ENCODE results near the gene FKBP9.
"Not testable (repeated sequence)": the region's sequence is repeated elsewhere in the genome, so short reads cannot be mapped to it uniquely, and the experiment has no call there.

Gene FKBP9

GRCh38 chr7:32957326-32958045, at the start of gene FKBP9:
TSS of gene FKBP9 (plus strand) at chr7:32957440. CDS start at chr7:32957574, 134 bp downstream.
- DNase-seq (ENCODE audit: low spot score): no peak

- no peak for DNase-seq (ENCODE audit: low spot score)
These were observed 47.0 kb upstream of the FKBP9 start for GRCh38 chr7:32910195-32910594.

GRCh38 chr7:32914184-32914583, 43.1 kb upstream of the FKBP9 start:
- no peak for DNase-seq (ENCODE audit: low spot score)

GRCh38 chr7:32915041-32915536, 42.2 kb upstream of the FKBP9 start:
- no peak for DNase-seq (ENCODE audit: low spot score)

GRCh38 chr7:32916006-32916405, 41.2 kb upstream of the FKBP9 start:
- DNase-seq (ENCODE audit: low spot score): no peak

GRCh38 chr7:32916994-32917393, 40.2 kb upstream of the FKBP9 start:
- DNase-seq (ENCODE audit: low spot score): not testable (repeated sequence)

GRCh38 chr7:32921896-32922295, 35.3 kb upstream of the FKBP9 start:
- no peak for DNase-seq (ENCODE audit: low spot score)

GRCh38 chr7:32928785-32929298, 28.4 kb upstream of the FKBP9 start:
- DNase-seq (ENCODE audit: low spot score): no peak

- DNase-seq (ENCODE audit: low spot score): no peak
These were observed 27.7 kb upstream of the FKBP9 start for GRCh38 chr7:32929430-32930143.

GRCh38 chr7:32930378-32930777, 26.9 kb upstream of the FKBP9 start:
- no peak for DNase-seq (ENCODE audit: low spot score)

- DNase-seq (ENCODE audit: low spot score): no peak
These were observed 21.7 kb upstream of the FKBP9 start for GRCh38 chr7:32935558-32935957.

GRCh38 chr7:32936689-32937088, 20.6 kb upstream of the FKBP9 start:
- DNase-seq (ENCODE audit: low spot score): no peak

GRCh38 chr7:32937344-32938174, 19.7 kb upstream of the FKBP9 start:
- no peak for DNase-seq (ENCODE audit: low spot score)

- DNase-seq (ENCODE audit: low spot score): no peak
These were observed 16.1 kb upstream of the FKBP9 start for GRCh38 chr7:32941181-32941580.

- no peak for DNase-seq (ENCODE audit: low spot score)
These were observed 15.4 kb upstream of the FKBP9 start for GRCh38 chr7:32941681-32942414.

- peak; percentile 68 for DNase-seq (ENCODE audit: low spot score)
These were observed 14.6 kb upstream of the FKBP9 start for GRCh38 chr7:32942415-32943251.

GRCh38 chr7:32943252-32944030, 13.8 kb upstream of the FKBP9 start:
- DNase-seq (ENCODE audit: low spot score): no peak

GRCh38 chr7:32947420-32947983, 9.7 kb upstream of the FKBP9 start:
- DNase-seq (ENCODE audit: low spot score): no peak

- no peak for DNase-seq (ENCODE audit: low spot score)
These were observed 9.0 kb upstream of the FKBP9 start for GRCh38 chr7:32948202-32948601.

GRCh38 chr7:32952876-32953275, 4.4 kb upstream of the FKBP9 start:
- DNase-seq (ENCODE audit: low spot score): no peak
